OCI-LY3 (cell line): ENCODE data around the gene DRD2.

Experiments used
- H2AFZ ChIP-seq: fragments of 200-600, 300-600 bp; shearing (Covaris generic); 2 replicates; pipeline ENCODE4 v1.6.0; 2014; ENCODE audit warnings: antibody characterized with exemption, low read depth, low read length
- H3K27ac ChIP-seq: fragments of 200-600, 300-600 bp; sonication (generic); 2 replicates; pipeline ENCODE4 v1.5.1; 2014; ENCODE audit warnings: mild to moderate bottlenecking, low read length, moderate library complexity, mixed read lengths
- H3K27me3 ChIP-seq: fragments of 200-600, 300-600 bp; sonication (generic); 2 replicates; pipeline ENCODE4 v1.6.1; 2014; ENCODE audit warnings: low read depth, low read length, mixed read lengths
- H3K36me3 ChIP-seq: fragments of 200-600, 300-600 bp; sonication (generic); replicated peaks from 2 replicates; pipeline ENCODE3; 2014; ENCODE audit warnings: low read depth, low read length, mixed read lengths
- H3K4me1 ChIP-seq: fragments of 300-600, 200-600 bp; sonication (generic); 2 replicates; pipeline ENCODE4 v1.6.1; 2014; ENCODE audit warnings: low read length, mixed read lengths
- H3K4me2 ChIP-seq: fragments of 200-600, 300-600 bp; sonication (generic); 2 replicates; pipeline ENCODE4 v1.6.1; 2014; ENCODE audit warnings: low read length, mixed read lengths
- H3K4me3 ChIP-seq: fragments of 300-600, 200-600 bp; sonication (generic); 2 replicates; pipeline ENCODE4 v1.5.1; 2014; ENCODE audit warnings: antibody characterized with exemption, mild to moderate bottlenecking, low read length, moderate library complexity
- H3K79me2 ChIP-seq: fragments of 300-600, 200-600 bp; shearing (Covaris generic); 2 replicates; pipeline ENCODE4 v1.6.1; 2014; ENCODE audit warnings: mild to moderate bottlenecking, low read length, mixed read lengths
- H3K9ac ChIP-seq: fragments of 300-600, 200-600 bp; shearing (Covaris generic); 2 replicates; pipeline ENCODE4 v1.6.0; 2014; ENCODE audit warnings: mild to moderate bottlenecking, low read length, moderate library complexity
- H3K9me3 ChIP-seq: fragments of 200-600, 300-600 bp; shearing (Covaris generic); 2 replicates; pipeline ENCODE4 v1.6.1; 2014; ENCODE audit warnings: low read length, mixed read lengths; ENCODE audit not compliant: insufficient read depth
- H4K20me1 ChIP-seq: fragments of 200-600, 300-600 bp; sonication (generic); 2 replicates; pipeline ENCODE4 v1.6.1; 2016; ENCODE audit warnings: low read length, mixed read lengths; ENCODE audit not compliant: insufficient read depth
- EZH2phosphoT487 ChIP-seq: fragments of 200-600 bp; shearing (Covaris generic); IDR thresholded peaks from 2 replicates; pipeline ENCODE4 v1.6.1; 2018; ENCODE audit warnings: antibody characterized with exemption, mixed run types, low read depth
- TF ChIP-seq, protein P1 (sequence below): fragments of 200-600, 300-600 bp; sonication (generic); IDR thresholded peaks from 2 replicates; pipeline ENCODE4 v1.5.1; 2014; ENCODE audit warnings: antibody characterized with exemption, low read length, low read depth

DRD2 gene

DNA sequence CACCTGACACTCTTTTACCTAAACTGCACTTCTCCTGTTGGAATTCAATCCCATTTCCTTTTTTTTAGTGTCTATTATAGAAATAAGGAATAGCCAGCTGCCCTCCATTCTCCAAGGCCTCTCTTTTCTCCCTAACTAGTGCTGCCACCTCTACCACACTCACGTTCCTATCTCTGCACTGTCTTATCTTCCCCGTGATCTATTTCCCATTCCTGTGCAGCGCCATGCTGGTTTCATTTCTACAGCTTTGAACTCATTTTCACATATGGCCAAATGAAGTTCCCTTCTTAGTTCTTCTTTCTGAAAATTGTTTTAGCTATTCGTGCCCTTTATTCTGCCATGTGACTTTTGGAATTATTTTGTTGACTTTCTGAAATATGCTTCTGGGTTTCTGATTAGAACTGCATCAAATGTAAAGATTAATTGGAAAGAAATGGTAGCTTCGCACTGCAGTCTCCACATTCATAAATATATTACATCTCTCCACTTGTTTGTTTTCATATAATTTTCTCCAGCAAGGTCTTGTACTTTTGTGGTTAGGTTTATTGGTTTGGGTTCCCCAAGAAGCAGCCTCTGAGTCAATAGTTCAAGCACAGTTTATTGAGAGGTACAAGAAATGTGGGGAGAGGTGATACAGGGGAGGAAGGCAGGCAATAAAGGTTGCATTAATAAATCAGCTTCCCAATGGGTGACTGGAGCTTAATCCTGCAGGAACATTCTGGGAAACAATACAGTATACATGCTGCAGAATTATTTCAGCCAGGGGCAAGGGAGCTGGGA is 43.7 kb upstream of the DRD2 start:
- Histone ChIP-seq H3K4me2 (no peak overlapping the region), H3K27ac (no peak overlapping the region)
- no peak for TF ChIP-seq EZH2phosphoT487
- TF ChIP-seq, protein P1, sequence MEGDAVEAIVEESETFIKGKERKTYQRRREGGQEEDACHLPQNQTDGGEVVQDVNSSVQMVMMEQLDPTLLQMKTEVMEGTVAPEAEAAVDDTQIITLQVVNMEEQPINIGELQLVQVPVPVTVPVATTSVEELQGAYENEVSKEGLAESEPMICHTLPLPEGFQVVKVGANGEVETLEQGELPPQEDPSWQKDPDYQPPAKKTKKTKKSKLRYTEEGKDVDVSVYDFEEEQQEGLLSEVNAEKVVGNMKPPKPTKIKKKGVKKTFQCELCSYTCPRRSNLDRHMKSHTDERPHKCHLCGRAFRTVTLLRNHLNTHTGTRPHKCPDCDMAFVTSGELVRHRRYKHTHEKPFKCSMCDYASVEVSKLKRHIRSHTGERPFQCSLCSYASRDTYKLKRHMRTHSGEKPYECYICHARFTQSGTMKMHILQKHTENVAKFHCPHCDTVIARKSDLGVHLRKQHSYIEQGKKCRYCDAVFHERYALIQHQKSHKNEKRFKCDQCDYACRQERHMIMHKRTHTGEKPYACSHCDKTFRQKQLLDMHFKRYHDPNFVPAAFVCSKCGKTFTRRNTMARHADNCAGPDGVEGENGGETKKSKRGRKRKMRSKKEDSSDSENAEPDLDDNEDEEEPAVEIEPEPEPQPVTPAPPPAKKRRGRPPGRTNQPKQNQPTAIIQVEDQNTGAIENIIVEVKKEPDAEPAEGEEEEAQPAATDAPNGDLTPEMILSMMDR: no peak

DNA sequence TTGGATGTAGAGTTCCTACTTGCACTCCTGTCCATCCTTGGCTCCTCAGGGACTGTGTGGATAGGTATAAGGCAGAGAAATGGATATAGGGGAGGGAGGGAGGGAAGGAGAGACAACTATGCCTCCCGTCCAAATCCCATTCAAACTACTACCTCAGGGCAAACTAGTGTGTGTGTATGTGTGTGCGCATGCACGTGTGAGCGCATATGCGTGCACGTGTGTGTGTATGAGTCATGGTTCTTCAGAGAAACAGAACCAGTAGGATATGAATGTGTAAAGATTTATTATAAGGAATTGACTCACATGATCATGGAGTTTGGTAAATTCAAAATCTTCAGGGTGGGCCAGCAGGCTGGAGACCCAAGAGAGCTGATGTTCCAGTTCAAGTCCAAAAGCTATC is 42.2 kb upstream of the DRD2 start:
- Histone ChIP-seq H3K27me3 (peaks cover 35% of the 10 kb centered on the region), H3K9me3 (no peaks in the 10 kb centered on the region), H3K4me1 (no peaks in the 10 kb centered on the region), H3K79me2 (no peaks in the 10 kb centered on the region), H3K9ac (no peak overlapping the region), H3K27ac (no peak overlapping the region), H4K20me1 (no peaks in the 10 kb centered on the region), H3K36me3 (no peaks in the 10 kb centered on the region), H3K4me3 (no peak overlapping the region), H3K4me2 (no peak overlapping the region), H2AFZ (no peak overlapping the region)
- TF ChIP-seq, protein P1: no peak

More for the DNA sequence above, 43.7 kb upstream of the DRD2 start:
- Histone ChIP-seq H2AFZ (no peak overlapping the region), H3K36me3 (no peaks in the 10 kb centered on the region), H4K20me1 (no peaks in the 10 kb centered on the region), H3K79me2 (no peaks in the 10 kb centered on the region), H3K4me1 (no peaks in the 10 kb centered on the region), H3K9ac (no peak overlapping the region), H3K9me3 (no peaks in the 10 kb centered on the region), H3K27me3 (peaks cover 33% of the 10 kb centered on the region), H3K4me3 (no peak overlapping the region)

DNA sequence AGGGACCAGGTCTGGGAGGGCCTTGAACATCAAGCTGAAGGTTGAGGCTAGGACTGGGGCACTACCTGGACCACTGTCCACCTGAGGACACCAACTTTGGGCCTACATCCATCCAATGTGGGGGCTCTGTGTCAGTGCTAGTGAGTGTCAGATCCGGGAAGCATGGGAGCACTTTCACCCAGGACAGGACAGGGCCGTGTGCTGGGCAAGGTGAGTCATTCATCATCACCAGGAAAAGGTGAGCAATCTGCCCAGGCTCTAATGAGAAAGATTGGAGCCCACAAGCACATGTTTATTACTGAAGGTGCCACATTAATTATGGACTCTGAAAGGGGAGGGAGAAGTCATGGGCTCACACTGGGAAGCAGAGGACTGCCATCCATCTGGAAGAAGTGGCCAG is 39.7 kb upstream of the DRD2 start:
- TF ChIP-seq EZH2phosphoT487: no peak
- TF ChIP-seq, protein P1: no peak
- no peak overlapping the region for H3K27ac ChIP-seq
- no peak overlapping the region for H2AFZ ChIP-seq
- H3K4me3 ChIP-seq: no peak overlapping the region
- no peaks in the 10 kb centered on the region for H3K9me3 ChIP-seq
- no peak overlapping the region for H3K4me2 ChIP-seq
- no peaks in the 10 kb centered on the region for H3K4me1 ChIP-seq
- no peaks in the 10 kb centered on the region for H4K20me1 ChIP-seq
- peaks cover 36% of the 10 kb centered on the region for H3K27me3 ChIP-seq
- no peaks in the 10 kb centered on the region for H3K79me2 ChIP-seq
- no peak overlapping the region for H3K9ac ChIP-seq
- no peaks in the 10 kb centered on the region for H3K36me3 ChIP-seq

DNA sequence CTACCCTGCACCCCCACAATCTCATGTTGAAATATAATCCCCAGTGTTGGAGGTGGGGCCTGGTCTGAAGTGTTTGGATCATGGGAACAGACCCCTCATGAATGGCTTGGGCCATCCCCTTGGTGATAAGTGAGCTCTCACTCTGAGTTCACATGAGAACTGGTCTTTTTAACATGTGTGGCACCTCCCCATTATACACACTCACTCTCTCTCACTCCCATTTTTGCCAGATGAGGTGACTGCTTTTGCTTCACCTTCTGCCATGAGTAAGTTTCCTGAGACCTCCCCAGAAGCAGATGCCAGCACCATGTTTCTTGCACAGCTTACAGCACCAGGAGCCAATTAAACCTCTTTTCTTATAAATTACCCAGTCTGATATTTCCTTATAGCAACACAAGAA is 32.1 kb upstream of the DRD2 start:
- Histone ChIP-seq H3K36me3 (no peaks in the 10 kb centered on the region), H3K4me2 (no peak overlapping the region), H3K4me3 (no peak overlapping the region), H3K27me3 (peaks cover 52% of the 10 kb centered on the region), H3K9me3 (no peaks in the 10 kb centered on the region), H3K27ac (no peak overlapping the region), H3K79me2 (no peaks in the 10 kb centered on the region), H2AFZ (no peak overlapping the region), H3K9ac (no peak overlapping the region), H4K20me1 (no peaks in the 10 kb centered on the region), H3K4me1 (no peaks in the 10 kb centered on the region)
- TF ChIP-seq EZH2phosphoT487: no peak
- TF ChIP-seq, protein P1: no peak
